C4-2B (cell line): ENCODE data around the gene MAP3K20.
A peak's percentile ranks its signal among the peaks of the same experiment; 100 is the strongest.

Experiments
- H3K27ac ChIP-seq: fragments of 450-650 bp; 2 replicates; pipeline ENCODE4 v1.5.1; 2017
- CTCF ChIP-seq: fragments of 450-650 bp; conservative IDR thresholded peaks from 2 replicates; pipeline ENCODE4 v1.5.1; 2017; ENCODE audit warnings: mild to moderate bottlenecking
- ZFX ChIP-seq: fragments of 450-650 bp; IDR thresholded peaks from 2 replicates; pipeline ENCODE4 v1.6.1; 2017

MAP3K20 gene

GRCh38 chr2:173076581-173077345 lies 1.1 kb downstream of the MAP3K20 start:
- no peak for TF ChIP-seq ZFX
- TF ChIP-seq CTCF, result no peak
- peak overlapping the region; percentile 70 for H3K27ac ChIP-seq

- no peak overlapping the region for H3K27ac ChIP-seq
- TF ChIP-seq ZFX (no peak), CTCF (no peak)
These were observed 2.0 kb downstream of the MAP3K20 start for GRCh38 chr2:173077506-173078177.

GRCh38 chr2:173079141-173079540 lies 3.5 kb downstream of the MAP3K20 start:
- no peak for TF ChIP-seq CTCF
- TF ChIP-seq ZFX, result no peak
- no peak overlapping the region for H3K27ac ChIP-seq

GRCh38 chr2:173079973-173080860 lies 4.6 kb downstream of the MAP3K20 start:
- no peak for TF ChIP-seq ZFX
- TF ChIP-seq CTCF, result no peak
- H3K27ac ChIP-seq, result no peak overlapping the region

GRCh38 chr2:173086518-173087213 lies 11.0 kb downstream of the MAP3K20 start:
- TF ChIP-seq ZFX, result no peak
- TF ChIP-seq CTCF, result no peak
- H3K27ac ChIP-seq, result no peak overlapping the region; the same call in 1 of the 2 replicates

GRCh38 chr2:173087214-173087581 lies 11.6 kb downstream of the MAP3K20 start:
- TF ChIP-seq ZFX (no peak), CTCF (no peak)
- H3K27ac ChIP-seq, result no peak overlapping the region; the same call in 1 of the 2 replicates
